H9 (cell line): ENCODE results near the gene AK5. TPM values are rescaled to one million over a fixed set of nuclear protein-coding genes. Genes with fewer than 3 reads are reported as not detected.

Source experiments
- DNase-seq: peaks from one replicate; pipeline ENCODE4 v3.0.0-alpha.2; 2017
- H2AFZ ChIP-seq: one replicate; pipeline ENCODE4 v1.6.1; 2013; ENCODE audit warnings: mild to moderate bottlenecking, low read length, control low read depth, moderate library complexity
- H2AK5ac ChIP-seq: 2 replicates; pipeline ENCODE4 v1.6.1; 2013; ENCODE audit warnings: low read length, control low read depth, mixed read lengths; ENCODE audit not compliant: insufficient read length
- H2BK120ac ChIP-seq: one replicate; pipeline ENCODE4 v1.6.1; 2013; ENCODE audit warnings: low read depth, mild to moderate bottlenecking, low read length, control low read depth, inconsistent platforms; ENCODE audit not compliant: poor library complexity, severe bottlenecking
- H2BK12ac ChIP-seq: 2 replicates; pipeline ENCODE4 v1.6.1; 2013; ENCODE audit warnings: low read length, control low read depth, mixed read lengths, low read depth; ENCODE audit not compliant: insufficient read length
- H2BK15ac ChIP-seq: 2 replicates; pipeline ENCODE4 v1.6.1; 2013; ENCODE audit warnings: low read depth, low read length, control low read depth
- H2BK20ac ChIP-seq: one replicate; pipeline ENCODE4 v1.6.1; 2013; ENCODE audit warnings: low read depth, mild to moderate bottlenecking, low read length, control low read depth, inconsistent platforms; ENCODE audit not compliant: poor library complexity, severe bottlenecking
- H2BK5ac ChIP-seq: 2 replicates; pipeline ENCODE4 v1.6.1; 2013; ENCODE audit warnings: low read length, control low read depth, mixed read lengths; ENCODE audit not compliant: insufficient read length
- H3K14ac ChIP-seq: 2 replicates; pipeline ENCODE4 v1.6.1; 2013; ENCODE audit warnings: low read length, control low read depth; ENCODE audit not compliant: insufficient read depth
- H3K18ac ChIP-seq: 2 replicates; pipeline ENCODE4 v1.6.1; 2013; ENCODE audit warnings: low read depth, mild to moderate bottlenecking, mixed read lengths, low read length, control low read depth; ENCODE audit not compliant: insufficient read length
- H3K23ac ChIP-seq: 2 replicates; pipeline ENCODE4 v1.6.1; 2013; ENCODE audit warnings: low read length, control low read depth, mixed read lengths, low read depth; ENCODE audit not compliant: insufficient read length
- H3K23me2 ChIP-seq: 2 replicates; pipeline ENCODE4 v1.6.1; 2013; ENCODE audit warnings: low read depth, mild to moderate bottlenecking, mixed read lengths, low read length, control low read depth; ENCODE audit not compliant: insufficient read length, poor library complexity, severe bottlenecking
- H3K27ac ChIP-seq: 2 replicates; pipeline ENCODE4 v1.5.1; 2013; ENCODE audit warnings: low read length, control low read depth, mixed read lengths, low read depth; ENCODE audit not compliant: insufficient read length
- H3K27me3 ChIP-seq: 2 replicates; pipeline ENCODE4 v1.6.1; 2013; ENCODE audit warnings: low read length, control low read depth, inconsistent platforms; ENCODE audit not compliant: insufficient read depth
- H3K4ac ChIP-seq: 2 replicates; pipeline ENCODE4 v1.6.1; 2013; ENCODE audit warnings: low read depth, mild to moderate bottlenecking, control low read depth, inconsistent platforms, low read length, moderate library complexity
- H3K4me1 ChIP-seq: 2 replicates; pipeline ENCODE4 v1.6.1; 2013; ENCODE audit warnings: low read length, control low read depth, inconsistent platforms; ENCODE audit not compliant: insufficient read depth
- H3K4me2 ChIP-seq: 2 replicates; pipeline ENCODE4 v1.6.1; 2013; ENCODE audit warnings: low read length, control low read depth, mixed read lengths; ENCODE audit not compliant: insufficient read length, insufficient read depth
- H3K56ac ChIP-seq: 2 replicates; pipeline ENCODE4 v1.6.1; 2013; ENCODE audit warnings: low read depth, mild to moderate bottlenecking, mixed read lengths, low read length, control low read depth; ENCODE audit not compliant: insufficient read length
- H3K79me1 ChIP-seq: 2 replicates; pipeline ENCODE4 v1.6.1; 2013; ENCODE audit warnings: low read depth, mild to moderate bottlenecking, moderate library complexity, low read length, control low read depth, inconsistent platforms; ENCODE audit not compliant: insufficient read depth, poor library complexity, severe bottlenecking
- H3K79me2 ChIP-seq: 2 replicates; pipeline ENCODE4 v1.6.1; 2013; ENCODE audit warnings: low read length, control low read depth, inconsistent platforms; ENCODE audit not compliant: insufficient read depth
- H3K9ac ChIP-seq: 2 replicates; pipeline ENCODE4 v1.6.1; 2013; ENCODE audit warnings: low read length, control low read depth, mixed read lengths; ENCODE audit not compliant: insufficient read length; ENCODE audit errors: extremely low read depth
- H3K9me3 ChIP-seq: one replicate; pipeline ENCODE4 v1.6.1; 2013; ENCODE audit warnings: low read depth, low read length, inconsistent platforms; ENCODE audit not compliant: control insufficient read depth
- H3T11ph ChIP-seq: one replicate; pipeline ENCODE4 v1.6.1; 2013; ENCODE audit warnings: mild to moderate bottlenecking, low read length, control low read depth, inconsistent platforms
- H4K20me1 ChIP-seq: one replicate; pipeline ENCODE4 v1.6.1; 2013; ENCODE audit not compliant: control insufficient read depth, insufficient read length, insufficient read depth
- H4K5ac ChIP-seq: 2 replicates; pipeline ENCODE4 v1.6.1; 2013; ENCODE audit warnings: low read depth, mild to moderate bottlenecking, mixed read lengths, low read length, control low read depth; ENCODE audit not compliant: insufficient read length
- H4K8ac ChIP-seq: replicated peaks from 2 replicates; pipeline ENCODE4 v1.6.1; 2013; ENCODE audit warnings: low read length, control low read depth, mixed read lengths, low read depth; ENCODE audit not compliant: insufficient read length
- H4K91ac ChIP-seq: 2 replicates; pipeline ENCODE4 v1.6.1; 2013; ENCODE audit warnings: low read depth, mild to moderate bottlenecking, moderate library complexity, mixed read lengths, low read length, control low read depth; ENCODE audit not compliant: insufficient read length
- H3K27ac Mint-ChIP-seq, 3 experiments: 2 replicates in 2 of 3; 3 replicates in 1 of 3; pipeline ENCODE4 v1.8.0; 2020 to 2021; ENCODE audit warnings: mixed read lengths in 3 of 3, mild to moderate bottlenecking in 1 of 3, moderate library complexity in 1 of 3
- H3K27me3 Mint-ChIP-seq: 2 replicates; pipeline ENCODE4 v1.8.0; 2021; ENCODE audit warnings: low read depth, mild to moderate bottlenecking, moderate library complexity, mixed read lengths
- H3K36me3 Mint-ChIP-seq, 3 experiments: 2 replicates in 2 of 3; 3 replicates in 1 of 3; pipeline ENCODE4 v1.8.0; 2020 to 2021; ENCODE audit warnings: low read depth in 3 of 3, mixed read lengths in 3 of 3; ENCODE audit not compliant: insufficient read depth in 1 of 3
- H3K4me1 Mint-ChIP-seq, 2 experiments: 2 replicates each; pipeline ENCODE4 v1.8.0; 2020; ENCODE audit warnings: mixed read lengths in 2 of 2
- H3K4me3 Mint-ChIP-seq, 2 experiments: 2 replicates in 1 of 2; 3 replicates in 1 of 2; pipeline ENCODE4 v1.8.0; 2020 to 2021; ENCODE audit warnings: mild to moderate bottlenecking in 2 of 2, mixed read lengths in 2 of 2, moderate library complexity in 1 of 2
- H3K9me3 Mint-ChIP-seq, 2 experiments: 2 replicates in 1 of 2; 3 replicates in 1 of 2; pipeline ENCODE4 v1.8.0; 2020; ENCODE audit warnings: mild to moderate bottlenecking in 2 of 2, mixed read lengths in 2 of 2, moderate library complexity in 1 of 2
- CTCF ChIP-seq: fragments of 200-600 bp; sonication (generic); conservative IDR thresholded peaks from 3 replicates; pipeline ENCODE4 v1.8.0; 2021; ENCODE audit warnings: antibody characterized with exemption, mild to moderate bottlenecking
- WGBS: extraction: QIAGEN DNeasy Blood & Tissue Kit; methylation state at CpG from one replicate; pipeline ENCODE4 v1.1.7; 2013; ENCODE audit warnings: missing lambda C conversion rate, low lambda C conversion rate, mixed read lengths; ENCODE audit not compliant: insufficient read length; ENCODE audit errors: extremely low coverage; 5-methylcytosine and 5-hydroxymethylcytosine counted together
- total RNA-seq: library from RNA; stranded (reverse); gene quantifications from 2 replicates; pipeline ENCODE4 v1.2.1, GENCODE V29; 2021

The AK5 gene
- total RNA-seq, 1 experiment from 2014 or later = 2.5 TPM

DNA sequence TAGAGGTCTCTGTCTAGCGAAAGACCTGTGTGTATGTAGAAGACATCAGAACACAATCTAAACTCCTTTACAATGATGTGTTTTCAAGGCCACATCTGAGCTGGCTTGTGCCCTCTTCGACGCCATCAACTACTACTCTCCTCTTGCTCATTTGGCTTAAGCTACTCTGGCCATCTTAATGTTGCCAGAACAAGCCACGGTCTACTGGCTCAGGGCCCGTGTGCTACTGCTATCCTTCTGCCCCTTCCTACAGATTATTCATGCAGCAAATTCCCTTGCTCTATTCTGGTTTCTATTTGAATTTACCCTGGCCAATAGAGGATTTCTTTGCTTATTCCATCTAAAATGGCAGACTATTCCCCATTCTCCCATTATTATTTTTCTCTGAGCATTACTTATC is 278.9 kb downstream of the AK5 start:
- Histone ChIP-seq H2BK20ac (no peak overlapping the region), H3K56ac (no peak overlapping the region), H2BK12ac (no peak overlapping the region), H3K79me2 (no peaks in the 10 kb centered on the region), H2BK15ac (no peak overlapping the region), H2AK5ac (no peak overlapping the region), H3K23ac (no peak overlapping the region), H4K91ac (no peak overlapping the region), H2BK120ac (no peak overlapping the region), H3K27me3 (no peaks in the 10 kb centered on the region; the same call in 1 of the 2 replicates), H4K5ac (no peak overlapping the region), H2BK5ac (no peak overlapping the region), H3K79me1 (no peaks in the 10 kb centered on the region), H4K20me1 (no peaks in the 10 kb centered on the region), H3K4ac (no peak overlapping the region), H3K18ac (no peak overlapping the region), H3K27ac (no peak overlapping the region), H3K4me2 (no peak overlapping the region), H3K14ac (no peak overlapping the region), H4K8ac (no peak overlapping the region), H3K4me1 (no peaks in the 10 kb centered on the region), H3T11ph (no peak overlapping the region), H3K9me3 (no peaks in the 10 kb centered on the region), H2AFZ (no peak overlapping the region), H3K23me2 (no peaks in the 10 kb centered on the region), H3K9ac (no peak overlapping the region)
- Mint-ChIP-seq H3K4me1 (peaks cover 3% of the 10 kb centered on the region in 2 experiments; a peak in 3 of 4 replicates), H3K36me3 (peaks cover 2 to 8% (median 7%) of the 10 kb centered on the region in 3 experiments; a peak in 5 of 7 replicates), H3K4me3 (no peak overlapping the region), H3K9me3 (no peaks in the 10 kb centered on the region), H3K27me3 (no peaks in the 10 kb centered on the region; the same call in 1 of the 2 replicates), H3K27ac (peak overlapping the region in 1 of 3 experiments; percentile 35; a peak in 1 of 7 replicates)
- no peak for DNase-seq
- no CpG with 5 or more reads among the region's 5 CpGs for WGBS
- TF ChIP-seq CTCF = no peak
